ENCODE measurements around the gene ZSCAN22. TPM values are rescaled to one million over a fixed set of nuclear protein-coding genes. Genes with fewer than 3 reads are reported as not detected.
A peak's percentile ranks its signal among the peaks of the same experiment; 100 is the strongest.

The ZSCAN22 gene
- total and polyA plus RNA-seq, 2 of the 13 experiments (the other 11 are each of a cell fraction or from before 2014, with no cell fraction given) = 2.5 to 3.5 TPM

GRCh38 chr19:58279042-58279924 is 47.5 kb upstream of the ZSCAN22 start (continued):
- no peak for TF ChIP-seq DRAP1 (CRISPR knock-in tag; IDR thresholded peaks at IDR 0.05)
- TF ChIP-seq AGO2 (optimal IDR thresholded peaks at IDR 0.05; ENCODE audit: low read depth, low read length) = peak; percentile 91
- no peak; the same call in 1 of the 2 replicates for TF ChIP-seq ZBTB43 (CRISPR knock-in tag; conservative IDR thresholded peaks at IDR 0.05)
- 0 out of 2 replicates have a peak, but pooled peaks have one; percentile 13 for TF ChIP-seq MXD3 (CRISPR knock-in tag; IDR thresholded peaks at IDR 0.05)
- TF ChIP-seq ATF7 (IDR thresholded peaks at IDR 0.05) = no peak
- 0 out of 2 replicates have a peak, but pooled peaks have one; percentile 25 for TF ChIP-seq ATF7 (CRISPR knock-in tag; IDR thresholded peaks at IDR 0.05)
- TF ChIP-seq ZNF274 (CRISPR knock-in tag; IDR thresholded peaks at IDR 0.05) = peak; percentile 62; the same call in 1 of the 2 replicates
- TF ChIP-seq ZNF143 (CRISPR knock-in tag; IDR thresholded peaks at IDR 0.05) = peak; percentile 63
- TF ChIP-seq ATF5 (CRISPR knock-in tag; IDR thresholded peaks at IDR 0.05; ENCODE audit: low read depth) = no peak; the same call in 1 of the 2 replicates
- peak; percentile 68; the same call in 1 of the 2 replicates for TF ChIP-seq ZNF616 (CRISPR knock-in tag; IDR thresholded peaks at IDR 0.05; ENCODE audit: low read depth)
- 0 out of 2 replicates have a peak, but pooled peaks have one; percentile 60 for TF ChIP-seq NKX3-1 (CRISPR knock-in tag; IDR thresholded peaks at IDR 0.05)
- no peak for TF ChIP-seq ZNF567 (CRISPR knock-in tag; IDR thresholded peaks at IDR 0.05; ENCODE audit: borderline replicate concordance)
- TF ChIP-seq ZNF740 (CRISPR knock-in tag; IDR thresholded peaks at IDR 0.05) = no peak
- no peak for TF ChIP-seq GABPA (IDR thresholded peaks at IDR 0.05; ENCODE audit: low read depth, low read length)
- 0 out of 2 replicates have a peak, but pooled peaks have one; percentile 0 for TF ChIP-seq GABPA (CRISPR knock-in tag; IDR thresholded peaks at IDR 0.05; ENCODE audit: low read depth)
- TF ChIP-seq ZBTB42 (CRISPR knock-in tag; IDR thresholded peaks at IDR 0.05) = no peak
- TF ChIP-seq JUND (CRISPR knock-in tag; IDR thresholded peaks at IDR 0.05) = no peak
- TF ChIP-seq SSRP1 (CRISPR knock-in tag; IDR thresholded peaks at IDR 0.05) = no peak
- no peak for TF ChIP-seq MED13 (CRISPR knock-in tag; IDR thresholded peaks at IDR 0.05)
- no peak for TF ChIP-seq FOXP4 (CRISPR knock-in tag; IDR thresholded peaks at IDR 0.05)
- TF ChIP-seq RARA (CRISPR knock-in tag; IDR thresholded peaks at IDR 0.05) = peak; percentile 4; the same call in 1 of the 2 replicates
